Right lobe of liver (tissue), 6 donors: ENCODE data around the gene MARCHF10. TPM values are rescaled to one million over a fixed set of nuclear protein-coding genes. Genes with fewer than 3 reads are reported as not detected.

Source experiments
- ATAC-seq, 4 donors: fragments of 200-7000 bp; cut with Tn5 transposase; one replicate each; pipeline ENCODE4 v1.9.1; 2020; ENCODE audit warnings: mild to moderate bottlenecking in 4 of 4, moderate library complexity in 4 of 4
- DNase-seq, 3 donors: peaks; one replicate each; pipeline ENCODE4 v3.0.0-alpha.2; 2020
- H3K27ac ChIP-seq, 3 donors: fragments of 200-600 bp; one replicate each; pipeline ENCODE4 v1.8.0; 2022
- H3K27me3 ChIP-seq, 2 donors: fragments of 200-600 bp; one replicate each; pipeline ENCODE4 v1.8.0; 2022
- H3K36me3 ChIP-seq, 4 donors: fragments of 200-600 bp; sonication (generic) in 1 of 4; one replicate each; pipeline versions ENCODE4 v1.5.1 to v1.8.0; 2017 to 2022; ENCODE audit warnings: control low read depth in 1 of 4
- H3K4me1 ChIP-seq, 4 donors: fragments of 200-600 bp; sonication (generic) in 1 of 4; one replicate each; pipeline versions ENCODE4 v1.5.1 to v1.8.0; 2017 to 2022; ENCODE audit warnings: control low read depth in 1 of 4
- H3K4me3 ChIP-seq, 3 donors: fragments of 200-600 bp; one replicate each; pipeline ENCODE4 v1.8.0; 2022
- H3K9me3 ChIP-seq, 4 donors: fragments of 200-600 bp; sonication (generic) in 1 of 4; one replicate each; pipeline versions ENCODE4 v1.5.1 to v1.8.0; 2017 to 2022; ENCODE audit warnings: control low read depth in 1 of 4
- POLR2A ChIP-seq: fragments of 450-650 bp; IDR thresholded peaks from one replicate; pipeline ENCODE4 v1.6.1; 2017; ENCODE audit warnings: antibody characterized with exemption, mild to moderate bottlenecking
- WGBS: methylation state at CpG from one replicate; pipeline ENCODE4 v1.1.6; 2018; ENCODE audit warnings: low coverage, low lambda C conversion rate; ENCODE audit not compliant: insufficient coverage; ENCODE audit errors: missing lambda C conversion rate; 5-methylcytosine and 5-hydroxymethylcytosine counted together
- intact Hi-C, 2 donors: fragments of 100-400 bp; cut with DNase I; formaldehyde crosslinking; loops; one replicate each; pipeline versions ENCODE4 v1.11.2 to v1.14.1; 2022
- total RNA-seq, 6 experiments: library from RNA; depleted of rRNA in 2 of 6; stranded (reverse); fragments of >200 nt in 2 of 6; fragmentation: NEBNext Ultra II Directional in 3 of 6; extraction: Animal tissue kit (Norgen Biotek cat#: 25700) in 3 of 6; gene quantifications; one replicate each; pipeline versions ENCODE4 v1.1.0 to v1.2.4, GENCODE V29; 2016 to 2023
- TF ChIP-seq, protein P1 (sequence below), 4 donors: fragments of 200-600 bp in 3 of 4; fragments of 450-650 bp in 1 of 4; IDR thresholded peaks; one replicate each; pipeline versions ENCODE4 v1.5.1 to v1.8.0; 2016 to 2022; ENCODE audit warnings: antibody characterized with exemption in 4 of 4, mild to moderate bottlenecking in 2 of 4
- donor health status: DM: no; HTN: yes; CAD: no.
- donor health status: DM: no; HTN: no; CAD: no.
- donor health status: DM: no; HTN: no; CAD: no.
- donor health status: DM: no; HTN: yes; CAD: no.
- donor health status: DM: no; HTN: yes; CAD: no.

The MARCHF10 gene
- total RNA-seq, 6 experiments from 2014 or later = not detected

- H3K4me1 ChIP-seq = no peaks in the 10 kb centered on the region
Measured at GRCh38 chr17:62763891-62764600, 44.1 kb downstream of the MARCHF10 start.

DNA sequence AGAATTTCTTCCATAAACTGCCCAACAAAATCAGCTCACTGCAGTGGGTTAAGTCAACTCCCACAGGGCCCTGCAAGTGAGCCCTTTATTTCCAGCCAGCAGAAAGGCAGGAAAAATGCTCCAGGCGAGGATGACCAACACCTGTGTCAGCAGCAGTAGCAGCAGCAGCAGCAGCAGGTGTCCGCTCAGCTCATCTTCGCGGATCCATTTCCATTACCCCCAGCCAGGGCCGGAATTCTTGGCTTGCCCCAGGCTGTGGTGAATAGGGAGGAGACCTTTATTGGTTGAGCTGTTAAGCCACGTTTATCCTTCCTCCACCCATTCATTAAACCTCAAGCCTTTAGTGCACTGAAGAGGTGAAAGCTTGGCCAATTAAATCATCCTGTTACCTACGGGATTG lies 46.2 kb downstream of the MARCHF10 start:
- Histone ChIP-seq H3K9me3 (no peaks in the 10 kb centered on the region), H3K4me3 (no peak overlapping the region), H3K27me3 (no peaks in the 10 kb centered on the region), H3K27ac (no peak overlapping the region), H3K36me3 (no peaks in the 10 kb centered on the region), H3K4me1 (no peaks in the 10 kb centered on the region)
- WGBS = 29% methylated on average over 1 of the region's 7 CpGs
- intact Hi-C loops = no loop called here
- TF ChIP-seq, protein P1, sequence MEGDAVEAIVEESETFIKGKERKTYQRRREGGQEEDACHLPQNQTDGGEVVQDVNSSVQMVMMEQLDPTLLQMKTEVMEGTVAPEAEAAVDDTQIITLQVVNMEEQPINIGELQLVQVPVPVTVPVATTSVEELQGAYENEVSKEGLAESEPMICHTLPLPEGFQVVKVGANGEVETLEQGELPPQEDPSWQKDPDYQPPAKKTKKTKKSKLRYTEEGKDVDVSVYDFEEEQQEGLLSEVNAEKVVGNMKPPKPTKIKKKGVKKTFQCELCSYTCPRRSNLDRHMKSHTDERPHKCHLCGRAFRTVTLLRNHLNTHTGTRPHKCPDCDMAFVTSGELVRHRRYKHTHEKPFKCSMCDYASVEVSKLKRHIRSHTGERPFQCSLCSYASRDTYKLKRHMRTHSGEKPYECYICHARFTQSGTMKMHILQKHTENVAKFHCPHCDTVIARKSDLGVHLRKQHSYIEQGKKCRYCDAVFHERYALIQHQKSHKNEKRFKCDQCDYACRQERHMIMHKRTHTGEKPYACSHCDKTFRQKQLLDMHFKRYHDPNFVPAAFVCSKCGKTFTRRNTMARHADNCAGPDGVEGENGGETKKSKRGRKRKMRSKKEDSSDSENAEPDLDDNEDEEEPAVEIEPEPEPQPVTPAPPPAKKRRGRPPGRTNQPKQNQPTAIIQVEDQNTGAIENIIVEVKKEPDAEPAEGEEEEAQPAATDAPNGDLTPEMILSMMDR (IDR thresholded peaks at IDR 0.05) = no peak
- no peak for TF ChIP-seq POLR2A
- DNase-seq (no peak), ATAC-seq (no peak)

More at GRCh38 chr17:62763891-62764600, 44.1 kb downstream of the MARCHF10 start:
- WGBS = 56% methylated on average over 13 of the region's 15 CpGs
- H3K4me3 ChIP-seq = no peak overlapping the region
- H3K27ac ChIP-seq = no peak overlapping the region
- no peak for ATAC-seq
- no peak for TF ChIP-seq POLR2A
- TF ChIP-seq, protein P1 (IDR thresholded peaks at IDR 0.05) = no peak
- H3K36me3 ChIP-seq = no peaks in the 10 kb centered on the region
- DNase-seq = no peak
- H3K27me3 ChIP-seq = no peaks in the 10 kb centered on the region
- H3K9me3 ChIP-seq = no peaks in the 10 kb centered on the region
- intact Hi-C loops = no loop called here

DNA sequence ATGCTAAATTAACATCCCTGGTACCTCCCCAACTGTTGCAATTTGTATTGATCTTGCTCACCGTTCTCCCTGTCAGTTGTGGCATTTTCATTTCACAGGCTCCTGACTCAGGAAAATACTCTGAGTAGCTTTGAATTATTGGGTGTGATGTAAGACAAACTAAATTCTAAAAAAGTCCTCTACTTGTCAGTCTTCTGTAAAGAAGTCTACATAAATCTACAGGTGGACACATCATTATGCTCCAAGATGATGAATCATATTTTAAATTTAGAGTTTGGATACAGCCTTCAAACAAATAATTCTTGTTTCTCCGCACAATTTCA lies 47.2 kb downstream of the MARCHF10 start:
- WGBS = 55% methylated on average over 2 of the region's 2 CpGs
- Histone ChIP-seq H3K4me1 (no peaks in the 10 kb centered on the region), H3K27me3 (no peaks in the 10 kb centered on the region), H3K27ac (no peak overlapping the region), H3K9me3 (no peaks in the 10 kb centered on the region), H3K4me3 (no peak overlapping the region), H3K36me3 (no peaks in the 10 kb centered on the region)
- DNase-seq (no peak), ATAC-seq (no peak)
- intact Hi-C loops = no loop called here
- TF ChIP-seq, protein P1 (IDR thresholded peaks at IDR 0.05) = no peak
- TF ChIP-seq POLR2A = no peak

DNA sequence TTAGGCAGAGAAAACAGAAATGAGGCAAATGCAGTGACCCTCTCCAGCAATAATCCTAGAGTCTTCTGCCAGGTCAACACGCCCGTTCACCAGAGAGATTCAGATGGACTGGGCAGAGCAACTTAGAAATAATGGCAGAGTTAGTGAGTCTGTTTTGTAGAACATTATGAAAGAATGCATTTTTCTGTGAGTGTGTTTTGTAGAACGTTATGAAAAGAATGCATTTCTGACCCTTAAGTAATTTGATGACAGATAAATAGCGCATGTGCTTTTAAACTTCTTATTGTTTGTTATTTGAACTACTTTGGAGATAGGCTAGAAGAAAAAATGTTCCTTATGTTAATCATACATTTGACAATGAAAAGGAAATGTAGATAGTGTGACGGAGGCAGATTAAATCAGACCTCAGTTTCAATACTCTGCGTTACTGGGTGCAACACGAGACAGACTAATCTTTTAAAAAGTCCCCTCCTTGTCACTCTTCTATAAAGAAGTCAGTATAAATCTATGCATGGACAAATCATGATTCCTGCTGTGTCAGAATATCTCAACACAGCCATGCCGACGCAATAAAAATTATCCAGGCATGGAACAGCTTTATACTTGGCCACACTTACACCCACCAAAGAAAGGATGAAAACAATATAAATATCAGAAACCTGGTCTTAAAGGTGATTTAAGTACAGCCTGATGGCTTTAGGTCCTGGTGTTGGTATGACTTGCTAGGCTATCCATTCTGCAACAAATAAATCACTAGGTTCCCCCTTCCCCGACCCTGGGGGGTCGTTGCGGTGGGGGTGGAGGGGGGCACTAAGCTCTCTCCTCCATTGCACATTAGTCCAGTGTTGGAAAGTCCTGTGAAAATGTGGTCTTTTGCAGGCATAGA lies 47.8 kb downstream of the MARCHF10 start:
- no peak overlapping the region for H3K4me3 ChIP-seq
- ATAC-seq (no peak), DNase-seq (no peak)
- 39% methylated on average over 9 of the region's 12 CpGs for WGBS
- intact Hi-C loops = no loop called here
- H3K27ac ChIP-seq = no peak overlapping the region
- no peaks in the 10 kb centered on the region for H3K36me3 ChIP-seq
- H3K9me3 ChIP-seq = no peaks in the 10 kb centered on the region
- H3K4me1 ChIP-seq = no peaks in the 10 kb centered on the region
- no peaks in the 10 kb centered on the region for H3K27me3 ChIP-seq
- TF ChIP-seq, protein P1 (IDR thresholded peaks at IDR 0.05) = no peak
- no peak for TF ChIP-seq POLR2A
